Stimulated activated CD8-positive, alpha-beta memory T cell treated with anti-CD3 and anti-CD28 coated beads, Interleukin-12 subunit alpha, Interleukin-12 subunit beta, amount 100 ng/mL, for 4 hours (primary cell): ENCODE results near the gene PARD3.

Experiments used
- DNase-seq: peaks from one replicate; pipeline ENCODE4 v3.0.0-alpha.2; 2020; ENCODE audit warnings: low read depth

Gene PARD3

DNA sequence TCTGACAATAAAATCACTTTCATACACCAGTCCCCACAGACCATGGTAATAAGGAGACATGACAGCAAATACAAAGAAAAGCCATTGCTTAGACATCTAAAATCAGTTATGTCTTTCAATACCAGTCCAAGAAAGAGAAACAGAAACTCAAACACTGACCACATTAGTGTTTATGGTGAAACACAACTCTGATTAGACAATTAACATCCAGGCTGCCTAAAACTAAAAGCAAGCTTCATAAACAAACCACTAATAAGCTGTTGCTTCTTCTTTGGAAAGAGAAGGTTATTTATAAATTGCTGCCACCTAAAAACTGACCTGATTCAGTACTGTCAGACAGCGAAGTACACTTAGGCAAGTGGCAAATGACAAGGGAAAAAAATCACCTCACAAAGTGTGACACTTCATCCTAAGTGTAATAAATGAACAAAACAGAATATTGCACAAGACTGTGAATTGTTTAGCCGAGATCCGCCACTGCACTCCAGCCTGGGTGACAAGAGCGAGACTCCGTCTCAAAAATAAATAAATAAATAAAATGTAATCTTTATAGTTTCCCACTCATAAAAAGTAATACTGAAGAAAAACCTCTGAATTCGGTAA, 277.4 kb downstream of the PARD3 start:
- DNase-seq, result no peak

DNA sequence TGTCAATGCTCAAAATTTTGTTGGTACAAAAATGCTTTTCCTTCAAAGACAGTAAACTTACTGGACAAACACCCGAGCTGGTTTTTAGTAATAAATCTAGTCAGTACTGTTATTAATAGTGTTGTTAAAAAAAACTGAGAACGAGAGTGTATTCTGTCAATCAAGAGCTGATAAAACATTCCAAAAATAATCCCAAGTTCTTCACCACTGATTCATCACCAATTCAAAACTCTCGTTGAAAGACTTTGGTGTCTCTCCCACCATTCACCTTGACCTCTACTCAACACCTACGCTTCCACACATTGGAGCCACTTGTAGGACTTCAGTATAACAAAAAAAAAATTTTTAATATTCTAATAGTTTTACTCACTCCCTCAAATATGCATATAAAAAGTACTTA, 279.2 kb downstream of the PARD3 start:
- DNase-seq, result no peak

DNA sequence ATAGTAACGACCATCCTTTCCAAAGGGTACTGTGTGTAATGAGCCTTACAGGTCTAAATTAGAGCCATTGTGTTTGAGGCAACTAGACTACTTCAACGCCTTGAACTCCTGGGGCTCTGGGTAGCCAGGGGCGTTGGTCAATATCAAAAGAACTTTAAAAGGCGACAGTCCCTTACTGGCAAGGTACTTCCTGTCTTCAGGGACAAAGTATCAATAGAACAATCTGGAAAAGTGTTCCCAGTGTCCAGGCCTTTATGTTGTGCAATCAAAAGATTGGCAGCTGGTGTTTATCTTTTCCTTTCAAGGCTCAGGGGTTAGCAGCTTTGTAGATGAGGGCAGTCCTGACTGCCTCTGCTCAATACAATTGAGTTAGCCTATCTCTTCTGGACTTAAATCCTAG, 284.3 kb downstream of the PARD3 start:
- DNase-seq, result no peak

DNA sequence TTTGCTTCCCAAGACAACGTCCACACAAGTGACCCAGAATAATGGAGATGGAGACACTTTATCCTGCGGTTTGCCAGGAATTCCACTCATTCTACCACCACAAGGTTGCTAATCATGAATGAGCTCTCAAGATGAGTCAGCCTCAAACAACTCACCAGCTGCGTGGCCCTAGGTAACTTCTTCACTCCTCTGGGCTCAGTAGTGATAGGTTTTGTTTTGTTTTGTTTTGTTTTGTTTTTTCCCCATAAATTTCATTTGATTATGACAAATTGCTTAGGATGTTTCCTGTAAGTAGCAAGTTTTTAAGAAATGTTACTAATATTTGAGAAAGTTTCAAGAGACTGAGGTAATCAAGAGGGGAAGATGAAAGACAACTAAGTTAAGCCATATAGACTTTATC, 286.8 kb downstream of the PARD3 start:
- DNase-seq, result no peak

DNA sequence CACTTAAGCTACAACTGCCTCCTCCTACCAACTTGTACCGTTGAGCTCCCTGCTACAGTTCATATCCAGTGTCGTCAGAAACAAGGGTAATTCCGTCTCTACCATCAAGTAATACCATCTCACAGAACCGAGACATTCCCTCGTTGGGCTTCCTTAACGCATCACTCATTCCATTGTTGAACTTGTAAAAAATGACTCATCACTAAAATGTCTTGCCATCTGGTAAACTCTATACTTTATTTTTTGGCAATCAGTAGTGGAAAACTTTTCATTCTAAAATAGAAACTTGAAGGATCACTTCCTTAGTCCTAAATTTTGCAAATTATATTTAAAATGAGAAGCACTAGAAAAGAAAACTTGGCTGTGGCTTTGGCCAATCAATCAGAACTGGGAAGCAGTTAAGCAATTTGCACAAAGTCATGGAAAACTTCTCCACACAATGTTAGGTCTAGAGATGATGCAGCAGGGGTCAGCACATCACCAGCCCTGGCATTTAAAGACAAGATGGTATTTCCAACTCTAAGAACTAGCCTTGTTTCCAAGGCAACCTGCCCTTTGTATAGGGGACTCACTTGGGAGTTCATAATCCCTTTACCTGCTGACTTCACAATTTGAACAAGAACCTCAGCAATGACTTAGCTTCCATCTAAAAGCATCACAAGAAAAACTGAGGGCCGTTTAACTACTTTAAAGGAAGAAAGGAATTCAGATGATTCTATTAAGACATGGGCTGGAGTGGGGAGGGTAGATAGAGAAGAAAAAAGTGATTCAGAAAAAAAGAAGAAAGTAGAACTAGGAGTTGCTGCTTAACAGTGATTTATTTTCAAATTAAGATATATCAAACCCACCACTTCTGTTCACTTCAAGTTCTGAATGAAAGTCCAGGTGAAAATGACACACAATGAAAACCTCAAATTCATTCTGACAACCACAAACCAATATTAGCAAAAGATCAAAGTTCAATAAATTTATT, 288.1 kb downstream of the PARD3 start:
- DNase-seq, result no peak

DNA sequence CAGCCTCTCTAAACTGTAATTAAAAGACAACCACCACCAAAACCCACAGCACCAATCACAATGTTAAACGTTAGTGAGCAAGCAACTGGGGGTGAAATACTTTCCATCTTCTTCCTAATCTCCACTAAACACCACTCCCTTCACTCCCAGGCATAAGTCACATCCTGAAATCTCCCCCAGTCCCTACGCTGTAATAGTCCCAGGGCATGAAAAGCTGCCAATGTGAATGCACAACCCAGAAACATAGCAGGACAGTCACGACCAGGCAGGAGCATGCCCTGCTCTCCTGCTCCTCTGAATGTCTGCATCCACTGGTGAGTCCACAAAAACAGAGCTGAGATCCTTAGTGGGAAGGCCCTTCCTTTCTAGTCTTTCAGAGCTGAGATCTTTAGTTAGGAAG, 288.9 kb downstream of the PARD3 start:
- DNase-seq, result no peak

DNA sequence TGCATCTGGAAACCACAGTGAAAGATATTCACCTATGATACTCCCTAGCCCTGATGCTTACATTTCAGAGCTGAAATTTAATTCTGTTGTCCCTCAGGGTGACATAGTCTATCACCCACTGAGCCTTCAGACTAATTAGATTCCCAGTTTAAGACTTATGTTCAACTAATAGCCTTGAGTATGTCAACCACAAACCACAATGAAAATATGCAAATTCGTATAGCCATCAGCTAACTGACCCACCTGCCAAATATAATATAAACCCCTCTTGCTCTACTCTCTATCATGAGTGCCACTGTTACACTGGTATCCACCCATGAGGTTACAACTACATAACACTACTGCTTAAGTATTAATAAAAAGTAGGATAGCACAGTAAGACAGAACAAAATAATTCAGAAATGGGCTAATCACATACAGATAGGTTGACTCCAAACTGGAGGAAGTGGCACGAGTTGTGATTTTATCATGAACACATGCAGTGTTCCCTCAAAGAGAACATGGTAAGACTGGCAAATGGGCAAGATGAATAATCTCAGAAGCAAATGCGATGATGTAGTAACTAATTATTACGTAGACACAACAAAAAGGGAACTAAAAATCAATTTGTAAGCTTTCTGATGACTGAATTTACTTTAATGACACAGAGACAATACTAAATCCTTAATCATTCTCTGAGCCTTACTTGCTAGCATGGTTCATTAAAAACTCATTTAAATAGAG, 290.6 kb downstream of the PARD3 start:
- DNase-seq, result no peak

DNA sequence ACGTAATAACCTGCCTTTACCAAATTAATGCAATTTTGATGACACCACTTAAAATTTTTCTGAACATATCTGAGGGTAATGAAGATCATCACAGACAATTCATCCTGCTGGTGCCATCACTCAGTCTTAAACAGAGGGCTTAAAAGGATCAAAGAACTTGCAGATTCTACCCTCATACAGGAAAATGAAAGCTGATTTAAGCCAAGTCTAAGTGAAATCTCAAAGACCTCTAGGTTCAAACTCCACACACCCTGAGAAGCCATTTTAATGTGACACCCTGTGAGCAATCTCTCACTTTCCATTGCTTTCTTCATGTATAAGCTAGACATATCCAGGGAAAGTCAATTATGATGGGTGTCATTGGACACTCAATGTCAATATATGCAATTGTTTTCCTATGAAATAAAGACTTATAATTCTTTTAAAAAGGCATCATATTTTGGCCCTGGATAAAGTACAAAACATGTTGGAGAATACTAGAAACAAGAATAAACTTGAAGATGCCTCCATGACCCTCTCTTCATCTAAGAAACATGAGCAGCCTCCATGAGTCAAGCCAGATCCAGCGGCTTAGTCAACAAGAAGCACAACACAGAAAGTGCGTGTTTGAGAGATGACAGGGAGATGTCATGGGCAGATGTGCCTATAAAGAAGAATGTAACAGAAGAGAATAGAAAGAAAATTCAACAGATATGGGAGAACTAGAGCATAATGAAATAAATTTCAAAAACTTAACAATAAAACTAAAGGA, 291.9 kb downstream of the PARD3 start:
- no peak for DNase-seq

DNA sequence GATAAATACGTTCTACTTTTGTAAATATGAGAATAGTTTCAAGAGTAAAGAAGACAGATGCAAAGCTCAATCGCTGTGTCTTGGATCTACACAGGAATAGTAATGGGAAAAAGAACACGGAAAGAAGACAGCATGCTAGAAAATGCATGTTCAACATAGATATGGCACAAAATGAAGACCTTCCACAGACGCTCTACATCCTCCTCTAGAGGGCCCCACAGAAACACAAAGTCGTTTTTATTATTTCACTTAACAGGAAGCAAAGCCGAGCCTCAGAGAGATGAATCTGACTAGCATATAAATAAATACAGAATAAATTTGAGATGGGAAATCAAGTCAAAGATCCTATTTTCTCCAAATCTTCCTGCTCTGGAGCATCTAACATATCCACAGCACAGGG, 292.6 kb downstream of the PARD3 start:
- no peak for DNase-seq

DNA sequence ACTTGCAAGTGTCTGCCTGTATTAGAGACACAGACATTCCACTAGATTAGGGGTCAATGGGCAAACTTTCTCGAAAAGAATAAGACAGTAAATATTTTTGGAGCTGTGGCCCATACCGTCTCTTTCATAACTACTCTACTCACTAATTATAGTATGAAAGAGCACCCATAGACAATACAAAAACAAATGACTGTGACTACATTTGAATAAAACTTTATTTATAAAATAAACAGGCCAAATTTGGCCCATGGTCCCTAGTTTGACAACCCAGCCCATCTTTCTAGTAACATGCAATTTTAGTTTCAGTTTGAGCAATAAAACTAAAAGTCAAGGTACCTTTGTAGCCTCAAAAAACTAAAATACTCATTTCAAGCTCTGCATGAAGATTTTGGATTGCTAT, 294.6 kb downstream of the PARD3 start:
- no peak for DNase-seq

DNA sequence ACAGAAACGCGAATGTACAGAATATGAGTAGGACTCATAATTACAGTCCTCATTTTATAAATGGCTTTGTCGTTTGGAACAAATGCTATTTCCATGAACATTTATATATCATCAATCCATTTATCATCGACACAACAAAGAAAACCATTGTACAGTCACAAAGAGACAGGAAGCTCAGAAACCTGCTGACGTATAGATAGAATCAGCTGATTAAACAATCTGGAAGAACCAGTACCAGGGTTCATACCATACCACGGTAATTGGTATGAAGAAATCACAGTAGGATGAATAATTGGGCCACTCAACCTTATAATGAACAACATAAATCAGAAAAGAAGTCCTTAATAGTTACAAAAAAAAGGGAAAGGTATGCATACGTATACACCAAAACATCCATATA, 295.0 kb downstream of the PARD3 start:
- no peak for DNase-seq

DNA sequence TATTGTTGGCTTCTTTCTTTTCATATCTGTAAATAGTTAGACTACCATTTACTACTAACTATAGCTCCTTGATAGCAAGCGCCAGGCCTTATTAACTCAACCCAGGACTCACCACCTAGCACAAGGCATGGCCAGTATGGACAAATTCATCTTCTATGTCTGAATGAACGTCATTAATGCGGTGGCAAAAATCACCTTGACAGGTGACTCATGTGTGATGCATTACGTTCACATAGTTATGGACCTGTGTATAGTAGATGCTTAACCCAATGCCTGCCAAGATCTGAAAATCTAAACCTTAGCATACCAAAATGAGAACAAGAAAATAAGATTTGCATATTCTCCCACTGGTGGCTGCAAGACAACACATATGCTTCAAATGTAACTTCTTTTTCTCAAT, 300.8 kb downstream of the PARD3 start:
- DNase-seq, result no peak

DNA sequence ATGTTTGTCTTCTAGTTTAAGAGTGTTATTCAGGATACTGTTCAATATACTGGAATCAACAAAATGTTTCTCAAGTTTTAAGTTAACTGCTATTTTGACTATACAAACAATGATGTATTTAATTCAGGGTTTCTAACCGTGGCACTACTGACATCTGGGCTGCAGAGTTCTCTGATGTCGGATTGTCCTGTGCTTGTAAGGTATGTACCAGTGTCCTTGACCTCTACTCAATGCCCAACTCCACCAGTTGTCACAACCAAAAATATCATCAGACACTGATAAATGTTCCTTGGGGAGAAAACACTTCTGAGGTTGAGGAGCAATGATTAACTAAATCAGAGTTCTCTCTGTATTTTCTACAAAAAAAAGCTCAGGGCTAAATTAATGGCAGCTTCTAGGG, 301.5 kb downstream of the PARD3 start:
- no peak for DNase-seq

DNA sequence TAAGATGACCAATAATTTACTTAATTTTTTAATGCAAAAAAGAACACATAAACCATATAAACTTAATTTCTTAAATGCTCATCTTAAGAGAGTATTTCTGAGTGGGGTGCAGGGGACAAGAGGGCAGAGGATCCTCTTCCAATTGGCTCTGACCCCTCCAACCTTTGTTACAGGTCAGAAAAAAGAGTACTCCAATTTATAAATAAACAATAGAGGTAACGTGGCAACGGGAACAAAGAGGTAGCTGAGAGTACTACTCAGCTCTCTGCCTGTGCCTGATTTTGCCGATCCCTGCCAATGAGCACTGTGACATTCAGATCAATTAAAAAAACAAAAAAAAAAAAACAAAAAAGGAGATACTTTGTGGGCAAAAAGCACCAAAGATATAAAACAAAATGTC, 307.9 kb downstream of the PARD3 start:
- no peak for DNase-seq

DNA sequence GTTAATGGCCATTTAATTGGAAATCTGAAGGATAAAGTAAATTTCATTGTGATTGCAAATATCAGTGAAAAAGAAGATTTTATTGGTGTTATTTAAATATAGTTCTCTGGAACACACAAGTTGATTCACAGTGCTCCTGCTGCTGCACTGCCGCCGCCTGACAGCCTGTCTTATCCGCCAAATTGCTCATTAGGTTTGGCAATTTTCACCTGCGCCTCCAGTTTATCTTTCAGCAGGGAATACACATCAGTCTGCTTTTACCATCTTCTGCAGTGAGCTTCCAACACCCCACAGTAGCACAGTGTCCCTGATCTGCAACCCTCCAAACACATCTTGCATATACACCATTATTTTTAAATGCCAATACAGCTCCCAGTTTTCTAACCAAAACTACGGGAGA, 308.3 kb downstream of the PARD3 start:
- no peak for DNase-seq

DNA sequence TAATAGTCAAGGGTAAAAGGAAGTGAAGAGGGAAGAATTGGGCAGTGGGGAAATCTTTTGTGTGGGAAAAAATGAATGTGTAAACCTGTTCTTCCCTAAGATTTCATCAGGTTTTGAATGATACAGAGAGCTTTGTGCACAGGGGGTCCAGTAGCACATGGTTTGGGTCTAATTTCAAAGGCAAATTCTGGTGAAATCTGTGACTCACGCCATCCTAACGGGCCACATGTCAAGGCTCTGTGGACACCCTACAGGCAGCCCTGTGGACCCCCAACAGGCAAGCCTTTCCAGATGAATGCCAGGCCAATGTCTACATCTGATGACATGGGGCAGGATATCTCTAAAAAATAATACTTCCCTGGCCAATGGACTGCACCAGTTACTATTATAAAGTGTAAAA, 309.8 kb downstream of the PARD3 start:
- no peak for DNase-seq

DNA sequence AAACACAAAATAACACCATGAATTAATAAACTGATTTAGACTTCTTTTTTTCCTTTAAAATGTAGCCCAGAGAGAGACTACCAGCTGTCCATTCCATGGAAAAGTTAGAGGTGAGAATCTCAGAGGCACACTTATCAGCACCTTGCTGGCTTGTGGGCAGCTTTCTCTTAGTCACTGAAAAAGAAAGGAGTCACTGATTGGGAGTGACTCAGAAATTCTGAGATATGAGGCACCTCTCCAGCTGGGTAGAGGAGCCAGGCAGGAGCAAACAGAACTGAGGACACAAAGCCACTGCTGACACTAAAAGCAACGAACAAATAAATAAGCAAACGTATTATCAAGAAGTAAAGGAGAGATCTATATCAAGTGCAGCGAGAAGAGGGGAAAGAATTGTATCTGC, 310.6 kb downstream of the PARD3 start:
- no peak for DNase-seq

DNA sequence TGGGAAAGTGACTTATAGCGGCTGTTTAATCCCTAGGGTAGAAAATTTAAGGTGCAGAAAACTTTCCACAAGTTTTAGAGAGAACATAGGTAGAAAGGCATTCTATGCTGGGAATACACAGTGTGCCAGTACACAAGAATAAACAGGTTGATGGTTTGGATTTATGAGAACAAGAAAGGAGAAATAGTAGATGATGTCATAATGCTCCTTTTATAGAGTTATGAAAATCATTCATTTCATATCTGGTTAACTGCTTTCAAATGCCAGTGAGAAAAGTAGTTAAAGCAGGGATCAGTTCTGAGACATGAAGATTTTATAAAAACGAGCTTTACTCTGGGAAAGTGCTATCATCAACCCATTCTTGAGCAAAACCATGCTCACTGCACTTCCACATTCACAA, 311.4 kb downstream of the PARD3 start:
- DNase-seq, result no peak

DNA sequence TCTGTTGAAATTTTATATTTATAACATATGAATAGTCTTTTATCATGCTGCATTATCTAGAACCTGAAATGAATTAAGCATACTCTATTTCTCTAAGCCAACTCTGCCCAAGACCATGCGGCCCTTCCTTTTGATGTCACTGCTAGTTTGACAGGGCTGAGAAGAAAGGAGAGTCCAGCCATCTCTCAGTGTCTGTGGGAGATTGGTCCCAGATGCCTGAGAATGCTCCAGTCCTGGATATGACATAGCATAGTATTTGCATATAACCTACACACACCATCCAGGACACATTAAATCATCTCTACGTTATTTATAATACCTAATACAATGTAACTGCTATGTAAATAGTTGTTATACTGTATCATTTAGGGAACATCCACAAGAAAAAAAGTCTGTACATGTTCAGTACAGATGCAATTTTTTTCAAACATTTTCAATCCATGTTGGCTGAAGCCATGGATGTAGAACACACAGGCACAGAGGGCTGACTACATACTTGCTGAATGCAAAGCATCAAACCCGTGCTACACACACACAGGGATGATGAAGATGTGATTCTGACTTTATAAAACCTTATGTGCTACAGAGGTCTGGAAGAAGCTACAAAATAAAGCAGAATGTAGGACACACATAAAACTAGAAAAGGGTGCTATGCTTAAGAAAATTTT, 315.4 kb downstream of the PARD3 start:
- DNase-seq, result no peak

DNA sequence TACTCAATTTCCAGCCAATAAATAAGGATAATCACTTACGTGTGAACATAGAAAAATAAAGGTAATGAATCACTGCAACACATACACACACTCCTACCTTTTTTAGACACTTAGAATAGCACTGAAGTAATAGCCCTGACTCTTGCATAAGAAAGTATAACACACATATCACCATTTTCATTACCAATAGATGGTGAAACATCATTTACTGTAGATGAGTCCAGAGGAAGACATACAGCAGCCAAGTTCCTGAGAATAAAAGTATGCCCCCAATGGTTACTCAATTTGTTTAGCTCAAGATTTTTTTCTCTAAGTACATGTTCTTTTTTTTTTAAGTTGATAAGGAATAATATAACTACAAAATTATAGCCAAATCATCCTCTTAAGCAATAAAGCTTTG, 316.3 kb downstream of the PARD3 start:
- no peak for DNase-seq

DNA sequence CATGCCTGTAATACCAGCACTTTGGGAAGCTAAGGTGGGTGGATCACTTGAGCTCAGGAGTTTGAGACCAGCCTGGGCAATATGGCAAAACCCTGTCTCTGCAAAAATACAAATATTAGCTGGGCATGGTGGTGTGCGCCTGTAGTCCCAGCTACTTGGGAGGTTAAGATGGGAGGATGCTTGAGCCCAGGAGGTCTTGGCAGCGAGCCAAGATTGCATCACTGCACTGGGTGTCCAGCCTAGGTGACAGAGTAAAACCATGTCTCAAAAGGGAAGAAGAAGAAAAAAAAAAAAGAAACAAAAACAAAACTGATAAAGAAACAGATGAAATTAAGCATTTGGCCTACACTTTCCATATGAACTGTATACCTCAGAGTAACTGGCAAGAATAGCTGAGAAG, 319.2 kb downstream of the PARD3 start:
- DNase-seq, result no peak

DNA sequence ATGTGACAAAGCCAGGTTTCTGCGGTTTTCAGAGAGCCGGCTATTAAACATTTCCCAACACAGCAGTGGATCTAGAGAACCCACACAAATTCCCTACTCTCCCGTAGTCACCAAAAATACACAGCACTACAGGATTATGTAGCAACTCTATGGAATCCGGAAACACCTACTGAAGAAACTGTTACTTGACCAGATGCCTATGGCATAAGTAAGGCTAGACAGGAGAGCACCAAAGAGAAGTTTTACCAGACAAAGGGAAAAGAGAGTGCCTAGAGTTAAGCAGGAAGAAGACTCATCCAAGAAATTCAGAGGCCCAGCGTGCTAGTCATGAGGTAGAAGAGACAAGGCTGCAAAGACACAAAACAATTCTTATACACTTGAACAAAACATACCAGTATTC, 321.1 kb downstream of the PARD3 start:
- DNase-seq, result no peak
